HG03442 (cell line): Measurements from ENCODE around the gene ATP9A.
"Not testable (repeated sequence)": the region's sequence is repeated elsewhere in the genome, so short reads cannot be mapped to it uniquely, and the experiment has no call there.

ENCODE experiments used
- ATAC-seq: cut with Tn5 transposase; IDR thresholded peaks from one replicate; pipeline ENCODE4 v1.9.1; 2021; ENCODE audit warnings: mild to moderate bottlenecking, moderate library complexity; ENCODE audit not compliant: unreplicated experiment

Gene ATP9A

DNA sequence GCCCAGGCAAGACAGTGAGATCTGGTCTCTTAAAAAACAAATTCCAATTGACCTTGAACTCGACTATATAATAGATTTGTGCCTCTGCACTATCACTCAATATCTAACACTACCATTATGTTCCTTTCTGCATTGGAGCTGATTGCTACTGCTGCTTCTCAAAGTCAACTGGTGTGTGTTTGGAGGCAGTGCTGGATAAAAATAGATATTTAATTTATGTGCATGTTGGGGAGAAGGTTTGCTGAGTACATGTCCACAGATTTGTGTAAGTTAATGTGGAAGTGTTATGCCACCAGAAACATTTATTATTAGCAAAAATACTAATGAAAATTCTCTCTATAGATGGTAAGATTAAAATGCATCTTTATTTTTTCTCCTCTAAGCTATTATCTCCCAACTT lies 39.5 kb downstream of the ATP9A start:
- ATAC-seq, result no peak

DNA sequence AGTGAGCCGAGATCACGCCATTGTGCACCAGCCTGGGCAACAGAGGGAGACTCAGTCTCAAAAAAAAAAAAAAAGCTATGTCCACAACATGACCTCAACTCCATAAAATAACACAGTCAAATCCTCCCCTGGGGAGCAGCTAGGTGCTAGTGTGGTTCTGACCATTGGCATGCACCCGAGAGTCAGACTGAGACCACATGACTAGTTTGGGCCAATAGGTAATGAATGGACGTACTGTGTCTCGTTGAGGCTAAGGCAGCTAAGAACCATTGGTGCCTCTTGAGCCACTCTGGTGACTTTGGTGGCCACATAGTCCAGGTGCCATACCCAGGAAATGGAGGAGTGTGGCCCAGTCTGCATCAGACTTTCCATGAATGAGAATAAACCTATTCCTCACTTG lies 40.3 kb downstream of the ATP9A start:
- ATAC-seq, result no peak

GRCh38 chr20:51725584-51726176 lies 42.5 kb downstream of the ATP9A start:
- ATAC-seq, result no peak

DNA sequence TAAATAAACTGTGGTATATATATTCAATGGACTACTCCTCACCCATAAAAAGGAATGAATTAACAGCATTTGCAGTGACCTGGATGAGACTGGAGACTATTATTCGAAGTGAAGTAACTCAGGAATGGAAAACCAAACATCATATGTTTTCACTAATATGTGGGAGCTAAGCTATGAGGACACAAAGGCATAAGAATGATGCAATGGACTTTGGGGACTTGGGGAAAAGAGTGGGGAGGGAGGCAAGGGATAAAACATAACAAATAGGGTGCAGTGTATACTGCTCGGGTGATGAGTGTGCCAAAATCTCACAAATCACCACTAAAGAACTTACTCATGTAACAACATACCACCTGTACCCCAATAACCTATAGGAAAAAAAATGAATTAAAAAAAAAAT lies 45.2 kb downstream of the ATP9A start:
- ATAC-seq, result not testable (repeated sequence)

DNA sequence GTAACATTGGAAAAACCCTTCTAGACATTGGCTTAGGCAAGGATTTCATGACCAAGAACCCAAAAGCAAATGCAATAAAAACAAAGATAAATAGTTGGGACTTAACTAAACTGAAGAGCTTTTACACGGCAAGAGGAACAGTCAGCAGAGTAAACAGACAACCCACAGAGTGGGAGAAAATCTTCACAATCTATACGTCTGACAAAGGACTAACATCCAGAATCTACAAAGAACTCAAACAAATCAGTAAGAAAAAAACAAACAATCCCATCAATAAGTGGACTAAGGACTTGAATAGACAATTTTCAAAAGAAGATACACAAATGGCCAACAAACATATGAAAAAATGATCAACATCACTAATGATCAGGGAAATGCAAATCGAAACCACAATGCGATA lies 45.9 kb downstream of the ATP9A start:
- not testable (repeated sequence) for ATAC-seq

DNA sequence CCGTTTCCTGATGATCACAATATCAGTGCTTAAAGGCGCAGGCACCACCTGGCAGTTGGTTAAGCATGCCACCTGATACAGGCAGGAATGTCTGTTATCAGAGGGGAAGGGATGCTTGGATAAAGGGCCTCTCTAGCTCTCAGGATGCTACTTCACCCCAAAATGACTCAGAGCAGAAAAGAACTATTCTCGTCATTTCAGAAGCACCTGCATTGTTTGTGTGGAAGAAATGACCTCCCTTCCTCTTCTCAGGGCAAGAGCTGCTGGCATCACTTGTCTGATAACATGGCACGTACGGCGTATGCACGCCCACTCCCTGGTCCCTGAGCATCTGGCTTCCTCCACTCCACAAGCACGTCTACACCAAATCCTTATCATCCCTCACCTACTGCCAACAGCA lies 47.3 kb downstream of the ATP9A start:
- ATAC-seq, result no peak

DNA sequence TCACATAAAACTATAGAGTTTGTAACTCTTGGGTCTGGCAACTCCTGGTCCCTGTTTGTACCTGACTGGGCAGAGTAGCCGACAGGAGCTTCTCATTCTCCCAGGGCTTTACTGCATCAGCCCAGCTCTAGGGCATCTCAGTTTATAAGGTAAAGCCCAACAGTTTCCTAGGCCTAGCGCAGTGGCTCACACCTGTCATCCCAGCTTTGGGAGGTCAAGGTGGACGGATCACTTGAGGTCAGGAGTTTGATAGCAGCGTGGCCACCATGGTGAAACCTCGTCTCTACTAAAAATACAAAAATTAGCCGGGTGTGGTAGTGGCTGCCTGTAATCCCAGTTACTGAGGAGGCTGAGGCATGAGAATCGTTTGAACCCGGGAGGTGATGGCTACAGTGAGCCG lies 47.8 kb downstream of the ATP9A start:
- ATAC-seq, result no peak

DNA sequence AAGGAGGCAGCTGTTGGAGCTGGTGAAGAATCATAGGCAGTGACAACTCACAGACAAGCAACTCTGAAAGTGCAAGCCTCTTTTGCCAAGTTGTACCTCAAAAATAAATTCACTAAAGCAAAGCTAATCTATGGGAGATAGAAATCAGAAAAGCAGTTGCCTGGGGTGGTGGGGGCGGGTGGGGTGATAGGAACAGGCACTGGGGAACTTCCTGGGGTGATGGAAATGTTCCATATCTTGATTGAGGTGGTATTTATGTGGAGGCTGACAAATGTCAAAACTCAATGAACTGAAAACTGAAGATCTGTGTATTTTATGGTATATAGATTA lies 52.4 kb downstream of the ATP9A start:
- ATAC-seq, result no peak

- no peak for ATAC-seq
These were observed 52.9 kb downstream of the ATP9A start for GRCh38 chr20:51715163-51715855.

DNA sequence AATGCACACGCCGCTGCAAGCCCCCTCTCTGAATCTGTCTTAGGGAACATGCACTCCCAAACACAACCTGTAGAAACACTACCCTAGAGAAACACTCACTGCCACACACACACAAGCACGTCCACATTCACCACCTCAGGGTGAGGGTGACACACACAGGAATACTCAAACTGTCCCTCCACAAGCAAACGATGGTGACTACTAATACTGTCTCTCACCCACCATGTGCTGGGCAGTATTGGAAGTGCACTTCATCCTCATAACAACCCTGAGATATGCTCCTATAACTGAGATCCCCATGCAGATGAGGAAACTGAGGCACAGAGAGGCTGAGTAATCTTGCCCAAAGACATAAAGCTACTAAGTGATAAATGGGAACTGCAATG lies 55.0 kb downstream of the ATP9A start:
- no peak for ATAC-seq

DNA sequence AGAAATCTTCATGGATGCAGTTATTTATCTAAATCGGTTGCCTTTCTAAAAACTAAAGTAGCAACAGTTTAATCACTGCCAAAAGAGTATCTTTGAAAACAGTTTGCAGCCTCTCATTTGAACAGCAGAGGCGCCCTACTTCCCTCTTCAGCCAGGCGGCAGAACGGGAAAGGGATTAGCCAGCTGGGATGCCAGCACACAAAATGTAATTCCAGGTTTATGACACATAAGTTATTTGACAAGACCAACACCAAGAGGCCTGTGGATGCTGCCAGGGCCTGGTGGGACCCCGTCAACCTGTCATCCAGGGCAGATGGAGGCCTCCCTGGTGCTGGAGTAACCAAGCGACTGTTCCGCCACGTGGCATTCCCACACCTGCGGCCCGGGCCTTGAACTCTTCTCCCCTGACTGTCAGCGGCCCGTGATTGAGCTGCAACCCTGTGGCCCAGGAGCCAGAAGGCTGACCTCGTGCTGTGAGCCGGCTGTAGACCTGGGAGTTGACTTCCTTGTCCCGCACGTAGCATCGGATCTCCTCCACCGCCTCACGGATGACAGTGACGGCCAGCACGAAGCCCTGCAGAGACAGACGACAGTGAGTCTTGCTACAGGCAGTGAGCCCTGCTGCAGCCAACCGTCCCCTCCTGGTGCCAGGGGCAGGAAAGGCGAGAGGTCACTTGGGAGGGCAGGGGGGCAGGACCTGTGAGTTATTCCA lies 55.5 kb downstream of the ATP9A start:
- ATAC-seq, result no peak

DNA sequence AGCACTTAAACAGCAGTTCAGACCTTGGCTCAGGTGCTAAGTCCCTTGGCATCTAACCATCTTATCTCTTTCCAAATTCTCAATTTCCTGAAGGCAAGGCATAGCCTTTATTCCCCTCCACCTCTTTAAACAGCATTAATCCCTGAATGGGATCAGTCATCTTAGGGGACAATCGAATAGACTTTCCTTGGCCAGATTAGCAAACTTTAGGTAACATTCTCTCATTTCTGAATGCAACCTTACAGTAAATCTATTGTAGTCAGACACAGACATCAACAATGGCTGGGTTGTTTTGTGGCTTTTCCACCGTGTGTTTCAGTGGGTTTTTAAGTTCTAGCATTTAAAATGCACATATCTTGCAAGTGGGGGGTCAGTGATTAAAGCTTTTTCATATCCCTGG lies 56.8 kb downstream of the ATP9A start:
- ATAC-seq, result no peak

GRCh38 chr20:51710361-51710894 lies 57.8 kb downstream of the ATP9A start:
- ATAC-seq, result no peak

DNA sequence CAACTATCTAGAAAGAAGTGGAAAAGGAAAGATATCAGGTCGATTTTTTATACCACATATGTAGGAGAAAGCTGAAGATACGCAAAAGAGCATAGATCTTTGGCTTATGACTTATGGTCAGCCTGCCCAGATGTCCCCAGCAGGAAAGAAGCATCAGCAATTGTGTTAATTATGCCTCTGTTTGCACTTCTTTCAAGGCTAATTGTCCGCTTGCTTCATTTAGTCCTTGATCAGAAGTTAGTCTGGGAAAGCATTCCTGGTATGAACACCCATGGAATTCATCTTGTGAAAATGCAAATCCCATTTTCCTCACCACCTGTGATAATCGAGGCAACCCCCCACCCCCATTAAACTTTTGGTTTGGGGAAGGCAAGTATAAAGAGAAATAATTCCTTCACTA lies 62.8 kb downstream of the ATP9A start:
- no peak for ATAC-seq

DNA sequence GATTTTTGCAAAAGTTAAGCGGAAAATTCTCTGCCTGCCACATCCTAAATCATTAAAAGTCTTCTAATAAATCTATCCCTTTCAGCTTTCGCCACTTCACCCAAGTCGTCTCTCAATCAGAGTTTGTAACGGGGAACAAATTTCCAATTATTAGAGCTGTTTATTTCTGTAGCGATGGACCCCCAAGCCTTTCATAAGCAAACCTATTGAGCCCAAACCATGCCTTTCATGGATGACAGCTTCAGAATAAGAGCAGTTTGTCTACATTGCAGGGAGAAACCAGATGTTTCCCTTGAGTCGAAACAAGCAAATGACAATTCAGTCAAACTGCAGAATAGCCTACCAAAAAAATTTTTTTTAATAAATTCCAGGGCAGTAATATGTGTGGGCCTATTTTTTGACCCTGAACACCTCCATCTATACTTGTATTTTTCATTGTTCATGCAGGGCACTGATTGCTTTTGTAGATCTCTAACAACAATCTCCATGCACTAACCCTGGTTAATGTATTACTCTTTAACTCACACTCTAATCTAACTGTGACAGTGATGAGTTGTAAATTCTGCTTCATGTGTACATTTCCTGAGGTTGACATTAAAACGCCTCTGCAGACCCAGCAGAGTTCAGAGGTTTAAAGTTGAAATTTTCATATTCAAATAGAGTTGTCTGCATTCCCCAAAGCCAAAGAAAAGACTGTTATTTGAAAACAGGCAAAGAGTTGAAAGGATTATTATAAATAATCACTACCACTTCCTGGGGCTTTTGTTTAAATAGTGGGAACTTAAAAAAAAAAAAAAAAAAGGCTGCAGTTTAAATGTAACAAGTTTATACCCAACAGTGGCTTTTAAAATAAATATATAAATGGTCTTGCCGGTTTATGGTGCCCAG lies 64.5 kb downstream of the ATP9A start:
- no peak for ATAC-seq

DNA sequence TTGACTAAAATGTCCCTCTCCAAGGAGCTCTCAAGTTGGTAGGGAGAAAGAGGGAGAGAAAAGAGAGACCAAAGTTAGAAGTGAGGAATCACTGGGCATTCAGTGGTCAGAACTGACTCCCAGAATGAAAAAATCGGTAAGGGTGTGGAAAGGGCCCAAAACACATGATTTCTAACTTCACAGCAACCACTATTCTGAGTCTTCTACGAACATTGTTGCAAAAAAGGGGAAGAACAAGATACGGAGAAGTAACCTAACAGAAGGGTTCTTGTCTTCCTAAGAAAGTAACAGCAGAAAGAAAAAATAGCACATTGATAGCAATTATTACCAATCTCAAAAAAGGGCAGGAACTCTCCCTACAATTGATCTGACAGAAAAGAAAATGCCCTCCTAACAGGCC lies 65.6 kb downstream of the ATP9A start:
- no peak for ATAC-seq

DNA sequence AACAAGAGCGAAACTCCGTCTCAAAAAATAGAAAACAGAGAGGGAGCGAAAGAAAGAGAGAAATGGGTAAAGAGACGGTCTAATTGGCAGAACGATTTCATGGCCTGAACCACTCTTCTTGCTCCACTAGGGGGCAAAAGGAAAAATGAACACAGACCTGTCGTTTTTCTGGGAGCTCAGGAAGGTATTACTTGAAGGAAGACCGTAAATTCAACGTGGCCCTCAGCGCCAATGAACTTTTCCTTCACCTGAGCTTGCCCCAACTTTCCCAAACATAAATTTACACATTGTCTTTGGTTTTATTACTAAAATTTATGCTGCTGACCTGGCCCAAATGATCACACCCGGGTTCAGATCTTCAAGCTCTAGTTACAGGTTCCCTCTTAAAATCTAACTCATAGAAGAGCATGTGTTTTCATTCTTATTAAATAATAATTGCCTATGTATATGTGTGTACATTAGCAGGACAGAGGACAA lies 67.3 kb downstream of the ATP9A start:
- ATAC-seq, result no peak

DNA sequence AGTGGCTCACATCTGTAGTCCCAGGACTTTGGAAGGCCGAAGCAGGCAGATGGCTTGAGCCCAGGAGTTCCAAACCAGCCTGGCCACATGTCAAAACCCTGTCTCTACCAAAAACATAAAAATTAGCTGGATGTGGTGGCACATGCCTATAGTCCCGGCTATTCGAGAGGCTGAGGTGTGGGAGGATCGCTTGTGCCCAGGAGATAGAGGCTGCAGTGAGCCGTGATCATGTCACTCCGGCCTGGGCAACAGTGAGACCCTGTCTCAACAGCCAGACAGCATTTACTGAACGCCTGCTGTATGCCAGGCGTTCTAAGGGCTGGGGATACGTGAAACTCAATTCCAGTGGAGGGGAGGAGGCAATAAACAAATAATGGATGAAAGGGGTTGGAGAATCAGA lies 69.9 kb downstream of the ATP9A start:
- ATAC-seq, result no peak

DNA sequence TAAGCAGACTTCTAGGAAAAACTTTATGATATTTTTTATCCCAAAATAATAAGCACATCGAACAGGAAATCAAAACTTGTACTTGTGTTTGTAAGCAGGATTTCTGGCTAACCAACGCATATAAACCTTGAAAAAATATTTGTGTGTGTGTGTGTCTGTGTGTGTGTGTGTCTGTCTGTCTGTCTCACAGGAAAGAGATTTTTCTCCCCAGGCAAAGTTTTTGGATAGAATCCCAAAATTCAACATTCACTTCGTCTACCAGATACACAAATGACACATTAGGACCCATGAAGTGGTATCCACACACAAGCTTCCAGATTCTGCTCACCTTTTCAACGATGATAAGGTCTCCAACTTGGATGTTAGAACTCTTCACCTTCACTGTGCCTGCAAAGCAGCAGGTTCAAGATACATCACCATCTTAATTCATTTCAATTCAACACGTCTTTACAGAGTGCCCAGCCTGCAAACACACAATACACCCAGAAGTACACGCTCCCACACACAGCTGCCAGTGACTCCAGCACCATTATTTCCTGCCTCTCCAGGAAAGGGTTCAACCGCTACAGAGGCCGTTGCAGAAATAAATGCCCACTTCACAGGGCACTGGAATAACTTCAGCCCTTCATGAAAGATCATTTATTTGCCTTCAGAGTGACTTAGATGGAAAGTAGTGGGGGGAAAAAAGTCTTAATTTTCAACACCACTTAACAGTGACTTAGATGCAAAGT lies 70.9 kb downstream of the ATP9A start:
- ATAC-seq, result no peak

DNA sequence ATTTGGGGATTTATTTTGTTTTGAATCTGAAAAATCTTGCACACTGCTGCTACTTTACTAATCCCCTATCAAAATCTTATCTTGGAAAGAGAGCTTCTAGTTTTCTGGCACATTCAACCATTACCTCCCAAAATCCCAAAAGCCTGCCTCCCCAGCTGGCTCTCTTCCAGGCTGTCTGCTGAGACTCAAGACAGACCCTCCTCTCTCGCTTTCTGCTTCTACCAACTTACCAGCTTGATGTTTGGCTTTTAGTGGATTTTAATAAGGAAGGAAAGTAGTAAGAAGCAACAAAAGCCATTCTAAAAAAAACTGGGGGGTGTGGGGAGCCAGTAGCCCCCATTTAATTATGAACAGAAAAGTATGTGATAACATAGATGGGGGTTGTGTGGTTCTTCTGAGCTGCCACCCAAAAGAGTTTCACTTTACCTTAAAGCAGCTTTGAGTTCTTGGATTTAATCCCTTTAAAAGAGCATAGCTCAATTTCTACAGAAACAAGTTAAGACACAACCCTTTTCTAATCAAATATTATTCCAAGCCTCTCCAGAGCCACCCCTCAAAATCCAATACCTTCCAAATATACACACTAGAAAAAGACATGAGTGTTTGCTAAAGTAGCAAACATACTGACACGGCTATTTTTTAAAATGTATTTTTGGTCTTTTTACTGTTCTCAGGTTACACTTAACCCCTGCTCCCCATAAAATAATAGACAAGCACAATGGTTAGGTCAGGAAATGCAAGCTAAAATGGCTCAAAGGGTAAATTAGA lies 71.7 kb downstream of the ATP9A start:
- no peak for ATAC-seq
